Measurements from ENCODE around the gene RGS16. TPM values are rescaled to one million over a fixed set of nuclear protein-coding genes. Genes with fewer than 3 reads are reported as not detected.

RGS16 gene
- total and polyA plus RNA-seq, 9 of the 15 experiments (the other 6 are each of a cell fraction or from before 2014, with no cell fraction given): 0.07 to 0.55 (median 0.36) TPM

- ATAC-seq: peak; percentile 14; the same call in 2 of the 3 replicates
- WGBS (ENCODE audit: insufficient coverage, low coverage, missing lambda C conversion rate): 23% methylated on average over 11 of the region's 11 CpGs
- Histone ChIP-seq H2AFZ (ENCODE audit: low read depth, low read length) (peak overlapping the region; percentile 69), H3K4me2 (ENCODE audit: insufficient read depth, low read length) (peak overlapping the region; percentile 52; the same call in 1 of the 2 replicates), H3K27me3 (ENCODE audit: control insufficient read depth in 2 of 2, insufficient read depth in 2 of 2, low read length in 2 of 2) (peaks cover 50 to 71% of the 10 kb centered on the region in 2 experiments), H3K27ac (ENCODE audit: extremely low read depth, low read depth, low read length) (no peak overlapping the region), H3K36me3 (ENCODE audit: control insufficient read depth, insufficient read depth, low read length) (no peaks in the 10 kb centered on the region), H3K9me3 (replicated peaks; ENCODE audit: control insufficient read depth, insufficient read depth, low read depth, low read length) (no peaks in the 10 kb centered on the region), H3K79me2 (ENCODE audit: control insufficient read depth, insufficient read depth, low read length) (no peaks in the 10 kb centered on the region), H3K9me1 (ENCODE audit: control insufficient read depth, insufficient read depth, low read length) (no peaks in the 10 kb centered on the region), H3K4me1 (replicated peaks in 1 of 2; ENCODE audit: control insufficient read depth in 2 of 2, insufficient read depth in 2 of 2, low read length in 2 of 2) (peaks cover 9 to 15% of the 10 kb centered on the region in 2 experiments; a peak in 4 of 5 replicates), H3K9ac (ENCODE audit: insufficient read depth in 1 of 2, low read depth in 2 of 2, low read length in 2 of 2) (peak overlapping the region in 1 of 2 experiments; percentile 86; a peak in 1 of 4 replicates), H4K20me1 (replicated peaks; ENCODE audit: control insufficient read depth, insufficient read depth, low read length) (no peaks in the 10 kb centered on the region; the same call in none of the 2 replicates), H3K4me3 (no peak overlapping the region)
- no peak for DNase-seq (ENCODE audit: extremely low read depth in 1 of 4, low spot score in 3 of 4)
- no peak for FAIRE-seq
- ChIA-PET POLR2A (interaction anchor here (0.6 to 1.0 kb wide), 9 partner anchors 9 to 553 kb away, joined by 3 to 4 read pairs (median 3); no protein-coding TSS in a partner anchor), CTCF (ENCODE audit: low intra/inter-chr PET ratio) (interaction anchor here (0.5 kb wide), 1 partner anchor 34 kb away, joined by 3 read pairs; no protein-coding TSS in a partner anchor)
- in situ Hi-C loops (cut with MboI) (no loop called here), intact Hi-C loops (cut with micrococcal nuclease) (no loop called here)
- BruUV-seq (replicated peaks): no TSS peak
- TF ChIP-seq ZBTB26 (CRISPR knock-in tag; IDR thresholded peaks at IDR 0.05) (no peak), ZNF316 (IDR thresholded peaks at IDR 0.05) (no peak), PCBP2 (IDR thresholded peaks at IDR 0.05; ENCODE audit: low read depth, low read length, poor library complexity, severe bottlenecking) (no peak), EZH2 (IDR thresholded peaks at IDR 0.05; ENCODE audit: borderline replicate concordance, low read depth, low read length) (0 out of 2 replicates have a peak, but pooled peaks have one; percentile 47), THRB (CRISPR knock-in tag; conservative IDR thresholded peaks at IDR 0.05) (no peak), NR2C2 (CRISPR knock-in tag; IDR thresholded peaks at IDR 0.05) (no peak), NR2C2 (tag; IDR thresholded peaks at IDR 0.05) (0 out of 2 replicates have a peak, but pooled peaks have one; percentile 25), ELF1 (tag; IDR thresholded peaks at IDR 0.05) (0 out of 2 replicates have a peak, but pooled peaks have one; percentile 11), ZNF384 (IDR thresholded peaks at IDR 0.05; ENCODE audit: low read depth, low read length) (no peak), PTRF (tag; IDR thresholded peaks at IDR 0.05) (no peak), DIDO1 (tag; IDR thresholded peaks at IDR 0.05; ENCODE audit: low read depth) (no peak)
- TF ChIP-seq, protein P1, sequence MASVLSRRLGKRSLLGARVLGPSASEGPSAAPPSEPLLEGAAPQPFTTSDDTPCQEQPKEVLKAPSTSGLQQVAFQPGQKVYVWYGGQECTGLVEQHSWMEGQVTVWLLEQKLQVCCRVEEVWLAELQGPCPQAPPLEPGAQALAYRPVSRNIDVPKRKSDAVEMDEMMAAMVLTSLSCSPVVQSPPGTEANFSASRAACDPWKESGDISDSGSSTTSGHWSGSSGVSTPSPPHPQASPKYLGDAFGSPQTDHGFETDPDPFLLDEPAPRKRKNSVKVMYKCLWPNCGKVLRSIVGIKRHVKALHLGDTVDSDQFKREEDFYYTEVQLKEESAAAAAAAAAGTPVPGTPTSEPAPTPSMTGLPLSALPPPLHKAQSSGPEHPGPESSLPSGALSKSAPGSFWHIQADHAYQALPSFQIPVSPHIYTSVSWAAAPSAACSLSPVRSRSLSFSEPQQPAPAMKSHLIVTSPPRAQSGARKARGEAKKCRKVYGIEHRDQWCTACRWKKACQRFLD (CRISPR knock-in tag; IDR thresholded peaks at IDR 0.05): no peak
- TF ChIP-seq, protein P2, sequence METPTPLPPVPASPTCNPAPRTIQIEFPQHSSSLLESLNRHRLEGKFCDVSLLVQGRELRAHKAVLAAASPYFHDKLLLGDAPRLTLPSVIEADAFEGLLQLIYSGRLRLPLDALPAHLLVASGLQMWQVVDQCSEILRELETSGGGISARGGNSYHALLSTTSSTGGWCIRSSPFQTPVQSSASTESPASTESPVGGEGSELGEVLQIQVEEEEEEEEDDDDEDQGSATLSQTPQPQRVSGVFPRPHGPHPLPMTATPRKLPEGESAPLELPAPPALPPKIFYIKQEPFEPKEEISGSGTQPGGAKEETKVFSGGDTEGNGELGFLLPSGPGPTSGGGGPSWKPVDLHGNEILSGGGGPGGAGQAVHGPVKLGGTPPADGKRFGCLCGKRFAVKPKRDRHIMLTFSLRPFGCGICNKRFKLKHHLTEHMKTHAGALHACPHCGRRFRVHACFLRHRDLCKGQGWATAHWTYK (CRISPR knock-in tag; IDR thresholded peaks at IDR 0.05): no peak
- TF ChIP-seq, protein P3, sequence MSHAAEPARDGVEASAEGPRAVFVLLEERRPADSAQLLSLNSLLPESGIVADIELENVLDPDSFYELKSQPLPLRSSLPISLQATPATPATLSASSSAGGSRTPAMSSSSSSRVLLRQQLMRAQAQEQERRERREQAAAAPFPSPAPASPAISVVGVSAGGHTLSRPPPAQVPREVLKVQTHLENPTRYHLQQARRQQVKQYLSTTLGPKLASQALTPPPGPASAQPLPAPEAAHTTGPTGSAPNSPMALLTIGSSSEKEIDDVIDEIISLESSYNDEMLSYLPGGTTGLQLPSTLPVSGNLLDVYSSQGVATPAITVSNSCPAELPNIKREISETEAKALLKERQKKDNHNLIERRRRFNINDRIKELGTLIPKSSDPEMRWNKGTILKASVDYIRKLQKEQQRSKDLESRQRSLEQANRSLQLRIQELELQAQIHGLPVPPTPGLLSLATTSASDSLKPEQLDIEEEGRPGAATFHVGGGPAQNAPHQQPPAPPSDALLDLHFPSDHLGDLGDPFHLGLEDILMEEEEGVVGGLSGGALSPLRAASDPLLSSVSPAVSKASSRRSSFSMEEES (CRISPR knock-in tag; IDR thresholded peaks at IDR 0.05): no peak
Observed at GRCh38 chr1:182615468-182616129, 11.4 kb upstream of the RGS16 start.

Data from K562 (cell line).